ENCODE measurements around the gene RHBG.

GRCh38 chr1:156424806-156425432 lies 55.9 kb downstream of the RHBG start:
- TF ChIP-seq POLR2A (IDR thresholded peaks at IDR 0.05) (no peak), CTCF (IDR thresholded peaks at IDR 0.05 in 4 of 5, conservative IDR thresholded peaks at IDR 0.05 in 1 of 5) (no peak)

Measured in gastrocnemius medialis (tissue), 4 donors.